Measurements from ENCODE around the gene TET1.
A peak's percentile ranks its signal among the peaks of the same experiment; 100 is the strongest.
"Not testable (repeated sequence)": the region's sequence is repeated elsewhere in the genome, so short reads cannot be mapped to it uniquely, and the experiment has no call there.

Gene TET1

DNA sequence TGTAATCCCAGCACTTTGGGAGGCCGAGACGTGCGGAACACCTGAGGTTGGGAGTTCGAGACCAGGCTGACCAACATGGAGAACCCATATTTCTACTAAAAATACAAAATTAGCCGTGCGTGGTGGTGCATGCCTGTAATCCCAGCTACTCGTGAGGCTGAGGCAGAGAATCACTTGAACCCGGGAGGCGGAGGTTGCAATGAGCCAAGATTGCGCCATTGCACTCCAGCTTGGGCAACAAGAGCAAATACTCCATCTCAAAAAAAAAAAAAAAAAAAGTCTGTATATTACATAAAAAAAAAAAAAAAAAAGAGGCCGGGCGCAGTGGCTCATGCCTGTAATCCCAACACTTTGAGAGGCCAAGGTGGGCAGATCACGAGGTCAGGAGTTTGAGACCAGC lies 152.9 kb downstream of the TET1 start:
- not testable (repeated sequence) for DNase-seq (ENCODE audit: low spot score)

DNA sequence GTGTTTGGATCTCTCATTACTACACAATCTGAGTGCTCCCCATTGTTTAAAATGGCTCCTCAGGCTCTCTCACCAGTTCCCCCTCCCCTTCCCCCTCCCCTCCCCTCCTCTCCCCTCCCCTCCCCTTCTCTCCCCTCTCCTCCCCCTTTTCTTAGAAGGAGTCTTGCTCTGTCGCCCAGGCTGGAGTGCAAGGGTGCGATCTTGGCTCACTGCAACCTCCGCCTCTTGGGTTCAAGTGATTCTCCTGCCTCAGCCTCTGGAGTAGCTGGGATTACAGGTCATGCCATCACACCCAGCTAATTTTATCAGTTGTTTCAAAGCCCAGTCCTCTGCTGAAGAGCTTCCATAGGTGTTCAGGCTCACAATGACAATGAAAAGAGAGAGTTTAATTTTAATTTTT lies 157.3 kb downstream of the TET1 start:
- DNase-seq (ENCODE audit: low spot score) = no peak

DNA sequence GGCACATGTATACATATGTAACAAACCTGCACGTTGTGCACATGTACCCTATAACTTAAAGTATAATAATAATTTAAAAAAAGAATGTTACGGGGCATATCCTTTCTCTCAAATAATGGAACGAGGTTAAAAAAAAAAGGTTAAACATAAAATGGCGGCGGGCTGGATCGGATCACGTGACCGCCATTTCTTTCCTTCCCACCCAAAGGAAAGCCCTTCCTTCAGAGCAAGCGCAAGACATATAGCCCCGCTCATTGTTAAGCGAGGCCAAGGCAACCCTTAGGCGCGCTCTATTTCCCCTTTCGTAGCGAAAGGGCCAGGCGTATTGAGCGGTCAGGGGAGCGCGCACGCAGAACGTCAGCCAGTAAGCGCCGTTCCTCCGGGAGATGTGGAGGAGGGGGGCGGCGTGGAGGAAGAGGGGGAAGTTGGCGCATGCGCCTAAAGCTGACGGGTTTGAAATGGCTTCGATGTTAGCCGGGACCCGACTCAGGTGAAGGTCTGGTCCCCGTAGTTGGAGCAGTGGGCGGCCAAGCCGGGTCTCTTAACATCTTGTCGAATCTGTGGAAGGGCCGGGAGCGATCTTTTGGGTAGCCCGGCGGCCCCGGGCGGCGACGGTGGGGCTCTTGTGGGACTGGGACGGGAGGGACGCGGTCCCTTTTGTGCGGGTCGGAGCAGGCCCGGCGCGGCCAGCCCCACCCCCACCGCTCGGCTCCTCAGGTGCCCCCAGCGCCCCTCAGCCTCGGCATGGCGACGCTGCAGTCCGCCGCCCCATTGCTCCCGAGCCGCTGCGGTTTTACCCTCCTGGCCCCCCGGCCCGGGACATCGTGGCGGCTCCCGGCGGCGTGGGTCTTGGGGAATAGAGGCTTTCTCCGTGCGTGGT lies 160.9 kb downstream of the TET1 start, which contains the start of gene CCAR1:
Gene CCAR1, plus strand, starts transcription at position 447 of the 880 bp plus-strand sequence. CDS start 1,266 bp downstream, outside the sequence.
- peak; percentile 99 for DNase-seq (ENCODE audit: low spot score)

DNA sequence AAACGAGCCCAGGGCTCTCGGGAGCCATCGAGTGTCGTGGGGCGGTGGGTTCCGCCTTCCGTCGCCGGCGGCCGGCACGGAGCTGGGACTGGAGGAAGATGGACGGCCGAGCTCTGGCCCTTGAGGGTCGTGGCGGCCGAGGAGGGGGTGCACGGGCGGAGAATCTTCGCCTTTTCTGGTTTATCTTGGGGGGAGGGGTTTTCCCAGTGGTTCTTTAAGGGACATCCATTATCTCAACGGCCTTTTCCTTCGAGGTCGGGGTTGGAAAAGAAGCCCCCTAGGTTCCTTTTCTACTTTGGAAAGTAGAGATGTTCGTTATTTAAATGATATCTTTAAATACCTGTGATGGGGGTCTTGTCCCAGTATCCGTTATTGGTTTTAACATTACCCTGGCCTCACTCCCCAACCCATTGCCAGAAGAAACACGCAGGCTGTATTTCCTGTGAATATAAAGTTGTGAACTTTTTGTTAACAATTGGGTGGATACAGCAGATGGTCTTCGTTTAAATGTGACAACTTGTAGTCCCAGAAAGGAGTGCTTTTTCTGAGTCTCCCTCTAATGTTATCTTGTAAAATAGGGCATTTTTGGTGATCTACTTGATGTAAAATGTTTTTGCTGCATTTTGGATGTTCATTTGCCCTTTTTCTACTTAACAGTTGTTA lies 161.7 kb downstream of the TET1 start:
- DNase-seq (ENCODE audit: low spot score) = no peak

DNA sequence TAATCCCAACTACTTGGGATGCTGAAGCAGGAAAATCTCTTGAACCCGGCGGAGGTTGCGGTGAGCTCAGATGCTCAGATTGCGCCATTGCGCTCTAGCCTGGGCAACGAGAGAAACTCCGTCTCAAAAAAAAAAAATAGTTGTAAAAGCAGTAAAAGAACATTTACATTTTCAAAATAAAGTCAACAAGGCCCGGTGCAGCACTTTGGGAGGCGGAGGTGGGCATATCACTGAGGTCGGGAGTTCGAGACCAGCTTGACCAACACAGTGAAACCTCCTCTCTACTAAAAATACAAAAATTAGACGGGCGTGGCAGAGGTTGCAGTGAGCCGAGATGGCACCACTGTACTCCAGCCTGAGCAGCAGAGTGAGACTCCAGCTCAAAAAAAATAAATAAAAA lies 164.9 kb downstream of the TET1 start:
- no peak for DNase-seq (ENCODE audit: low spot score)

DNA sequence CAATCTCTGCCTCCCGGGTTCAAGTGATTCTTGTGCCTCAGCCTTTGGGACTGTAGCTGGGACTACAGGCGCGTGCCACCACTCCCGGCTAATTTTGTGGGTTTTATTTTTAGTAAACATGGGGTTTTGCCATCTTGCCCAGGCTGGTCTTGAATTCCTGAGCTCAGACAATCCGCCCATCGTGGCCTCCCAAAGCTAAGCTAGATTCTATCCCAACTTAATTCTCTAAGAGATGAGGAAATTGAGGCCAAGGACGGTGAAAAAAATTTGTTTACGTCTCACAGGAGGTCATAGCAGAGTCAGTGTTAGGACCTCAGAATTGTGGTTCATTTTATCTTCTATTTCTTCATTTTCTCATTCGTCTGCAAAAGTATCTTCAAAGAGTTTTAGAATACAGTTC lies 167.0 kb downstream of the TET1 start:
- no peak for DNase-seq (ENCODE audit: low spot score)

DNA sequence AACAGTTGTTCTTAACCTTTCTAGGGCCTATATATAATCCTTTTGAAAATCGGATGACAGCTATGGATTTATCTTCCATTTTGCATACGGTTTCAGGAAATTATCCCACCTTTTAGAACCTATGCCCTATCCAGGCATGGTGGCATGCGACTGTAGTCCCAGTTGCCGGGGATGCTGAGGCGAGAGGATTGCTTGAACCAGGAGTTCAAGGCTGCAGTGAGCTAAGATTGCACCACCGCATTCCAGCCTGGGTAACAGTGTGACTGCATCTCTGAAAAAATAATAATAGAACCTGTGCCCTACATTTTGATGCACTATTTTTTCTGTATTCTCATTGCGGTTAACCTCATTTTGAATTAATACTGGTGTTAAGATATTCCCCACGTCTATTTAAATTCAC lies 172.5 kb downstream of the TET1 start:
- DNase-seq (ENCODE audit: low spot score) = no peak

DNA sequence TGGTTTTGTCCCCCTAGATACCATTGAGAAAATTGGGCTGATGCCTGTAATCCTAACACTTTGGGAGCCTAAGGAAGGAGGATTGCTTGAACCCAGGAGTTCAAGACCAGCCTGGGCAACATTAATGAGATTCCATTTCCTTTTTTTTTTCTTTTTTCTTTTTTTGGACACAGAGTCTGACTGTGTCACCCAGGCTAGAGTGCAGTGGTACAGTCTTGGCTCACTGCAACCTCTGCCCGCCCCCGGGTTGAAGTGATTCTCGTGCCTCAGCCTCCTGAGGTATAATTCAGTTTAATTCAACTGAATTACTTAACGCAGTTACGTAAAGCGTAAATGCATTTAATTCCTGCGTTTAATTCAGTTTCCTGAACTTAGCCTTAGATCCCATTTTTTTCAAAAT lies 174.2 kb downstream of the TET1 start:
- no peak for DNase-seq (ENCODE audit: low spot score)

DNA sequence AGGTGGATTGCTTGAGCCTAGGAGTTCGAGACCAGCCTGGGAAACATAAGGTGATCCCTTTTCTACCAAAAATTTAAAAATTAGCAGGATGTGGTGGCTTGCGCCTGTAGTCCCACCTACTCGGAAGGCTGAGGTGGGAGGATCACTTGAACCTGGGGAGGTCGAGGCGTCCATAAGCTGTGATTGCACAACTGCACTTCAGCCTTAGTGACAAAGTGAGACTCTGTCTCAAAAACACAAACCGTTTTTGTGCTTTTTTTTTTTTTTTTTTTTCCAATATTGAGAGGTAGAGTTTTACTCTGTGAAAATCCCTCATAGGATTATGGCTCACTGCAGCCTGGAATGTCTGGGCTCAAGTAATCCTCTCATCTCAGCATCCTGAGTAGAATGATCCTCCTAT lies 175.0 kb downstream of the TET1 start:
- no peak for DNase-seq (ENCODE audit: low spot score)

DNA sequence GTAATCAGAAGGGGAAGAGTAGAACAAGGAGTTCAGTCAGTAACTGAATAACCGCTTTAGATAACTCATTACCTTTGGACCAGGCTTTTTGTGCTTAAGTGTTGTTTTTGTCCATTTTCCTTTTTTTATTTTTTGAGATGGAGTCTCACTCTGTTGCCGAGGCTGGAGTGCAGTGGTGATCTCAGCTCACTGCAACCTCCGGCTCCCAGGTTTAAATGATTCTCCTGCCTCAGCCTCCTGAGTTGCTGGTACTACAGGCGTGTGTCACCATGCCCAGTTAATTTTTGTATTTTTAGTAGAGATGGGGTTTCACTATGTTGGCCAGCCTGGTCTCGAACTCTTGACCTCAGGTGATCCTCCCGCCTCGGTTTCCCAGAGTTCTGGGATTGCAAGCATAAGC lies 175.6 kb downstream of the TET1 start:
- not testable (repeated sequence) for DNase-seq (ENCODE audit: low spot score)

DNA sequence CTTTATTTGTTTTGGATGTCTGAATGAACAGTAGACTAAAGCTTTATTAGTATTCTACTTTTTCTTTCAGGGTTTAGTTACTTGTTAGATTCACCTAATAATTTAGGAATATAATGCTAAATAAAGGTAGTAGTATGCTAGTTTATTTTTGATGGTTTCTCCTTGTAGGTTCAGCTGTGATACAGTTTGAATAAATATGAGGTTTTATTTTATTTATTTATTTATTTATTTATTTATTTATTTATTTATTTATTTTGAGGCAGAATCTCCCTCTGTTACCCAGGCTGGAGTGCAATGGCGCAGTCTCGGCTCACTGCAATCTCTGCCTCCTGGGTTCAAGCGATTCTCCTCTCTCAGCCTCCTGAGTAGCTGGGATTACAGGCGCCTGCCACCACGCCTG lies 180.5 kb downstream of the TET1 start:
- DNase-seq (ENCODE audit: low spot score) = not testable (repeated sequence)

DNA sequence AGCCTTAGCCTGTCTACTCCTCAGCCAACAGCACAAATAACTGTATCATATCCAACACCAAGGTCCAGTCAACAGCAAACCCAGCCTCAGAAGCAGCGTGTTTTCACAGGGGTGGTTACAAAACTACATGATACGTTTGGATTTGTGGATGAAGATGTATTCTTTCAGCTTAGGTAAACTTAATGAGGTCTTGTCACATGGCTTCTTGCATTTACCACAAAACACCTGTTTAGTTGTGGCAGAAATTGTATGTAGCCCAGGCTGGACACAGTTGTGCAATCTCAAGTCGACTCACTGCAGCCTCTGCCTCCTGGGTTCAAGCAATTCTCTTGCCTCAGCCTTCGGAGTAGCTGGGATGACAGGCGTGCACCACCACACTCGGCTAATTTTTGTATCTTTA lies 182.3 kb downstream of the TET1 start:
- DNase-seq (ENCODE audit: low spot score) = no peak

All from LoVo (cell line).